Gastroesophageal sphincter (tissue), 3 donors: ENCODE measurements around the gene SRCIN1.

Experiments used
- CTCF ChIP-seq, 4 experiments: fragments of 200-600 bp in 2 of 4; fragments of 450-650 bp in 2 of 4; sonication (generic) in 1 of 4; IDR thresholded peaks; one replicate each; pipeline ENCODE4 v1.5.1; 2017 to 2019; ENCODE audit warnings: antibody characterized with exemption in 4 of 4, mild to moderate bottlenecking in 2 of 4, moderate library complexity in 2 of 4
- POLR2A ChIP-seq, 2 donors: fragments of 450-650 bp; IDR thresholded peaks; one replicate each; pipeline ENCODE4 v1.6.1; 2017; ENCODE audit warnings: antibody characterized with exemption in 2 of 2, mild to moderate bottlenecking in 2 of 2, moderate library complexity in 1 of 2
- POLR2AphosphoS5 ChIP-seq: sonication (generic); formaldehyde crosslinking; IDR thresholded peaks from one replicate; pipeline ENCODE4 v1.6.1; 2017; ENCODE audit warnings: antibody characterized with exemption

- TF ChIP-seq POLR2AphosphoS5 (no peak), CTCF (IDR thresholded peaks at IDR 0.05) (no peak), POLR2A (IDR thresholded peaks at IDR 0.05) (no peak)
Measured at GRCh38 chr17:38602453-38602852, 3.3 kb downstream of the SRCIN1 start.
